Smooth muscle cell (in vitro differentiated cells): ENCODE data around the gene SECTM1. TPM values are rescaled to one million over a fixed set of nuclear protein-coding genes. Genes with fewer than 3 reads are reported as not detected.
A peak's percentile ranks its signal among the peaks of the same experiment; 100 is the strongest.

ENCODE experiments used
- DNase-seq: peaks from one replicate; lab custom pipeline; 2025; ENCODE audit not compliant: unreplicated experiment; lab: John Stamatoyannopoulos, UW
- H2AFZ ChIP-seq: fragments of 200-600 bp; sonication (generic); 2 replicates; pipeline ENCODE4 v1.6.0; 2016; ENCODE audit warnings: antibody characterized with exemption, low read depth, mild to moderate bottlenecking
- H3F3A ChIP-seq: fragments of 200-600 bp; sonication (generic); 2 replicates; pipeline ENCODE4 v1.6.0; 2017; ENCODE audit warnings: antibody characterized with exemption, low read depth
- H3K27ac ChIP-seq: fragments of 200-600 bp; sonication (generic); 2 replicates; pipeline ENCODE4 v1.5.1; 2016; ENCODE audit warnings: low read depth, mild to moderate bottlenecking
- H3K27me3 ChIP-seq: fragments of 200-600 bp; sonication (generic); 2 replicates; pipeline ENCODE4 v1.6.1; 2016; ENCODE audit warnings: low read depth, mild to moderate bottlenecking
- H3K36me3 ChIP-seq: fragments of 200-600 bp; sonication (generic); 2 replicates; pipeline ENCODE4 v1.5.1; 2016; ENCODE audit warnings: low read depth
- H3K4me1 ChIP-seq: fragments of 200-600 bp; sonication (generic); 2 replicates; pipeline ENCODE4 v1.5.1; 2016; ENCODE audit warnings: low read depth
- H3K4me2 ChIP-seq: fragments of 200-600 bp; sonication (generic); 2 replicates; pipeline ENCODE4 v1.6.0; 2016; ENCODE audit warnings: mild to moderate bottlenecking
- H3K4me3 ChIP-seq: fragments of 200-600 bp; sonication (generic); 2 replicates; pipeline ENCODE4 v1.5.1; 2016; ENCODE audit warnings: mild to moderate bottlenecking
- H3K79me2 ChIP-seq: fragments of 200-600 bp; sonication (generic); 2 replicates; pipeline ENCODE4 v1.6.0; 2016; ENCODE audit warnings: low read depth, mild to moderate bottlenecking
- H3K9ac ChIP-seq: fragments of 200-600 bp; sonication (generic); 2 replicates; pipeline ENCODE4 v1.6.0; 2016; ENCODE audit warnings: low read depth
- H3K9me3 ChIP-seq: fragments of 200-600 bp; sonication (generic); replicated peaks from 2 replicates; pipeline ENCODE4 v1.5.1; 2016; ENCODE audit warnings: low read depth
- H4K20me1 ChIP-seq: fragments of 200-600 bp; sonication (generic); 2 replicates; pipeline ENCODE4 v1.6.0; 2016; ENCODE audit warnings: low read depth
- WGBS: methylation state at CpG from one replicate; pipeline ENCODE4 v1.1.7; 2016; ENCODE audit warnings: low lambda C conversion rate; 5-methylcytosine and 5-hydroxymethylcytosine counted together
- polyA plus RNA-seq: library from polyadenylated mRNA; unstranded; fragments of >200 nt; fragmentation: Nextera tagmentation; extraction: Ambion mirVana; gene quantifications from 2 replicates; pipeline ENCODE4 v1.2.1, GENCODE V29; 2016
- total RNA-seq: library from RNA; depleted of rRNA; stranded (reverse); fragments of >200 nt; gene quantifications from 2 replicates; pipeline ENCODE4 v1.2.3, GENCODE V29; 2014
- TF ChIP-seq, protein P1 (sequence below): fragments of 200-600 bp; sonication (generic); IDR thresholded peaks from 2 replicates; pipeline ENCODE4 v1.5.1; 2017; ENCODE audit warnings: borderline replicate concordance, mild to moderate bottlenecking, antibody characterized with exemption; ENCODE audit not compliant: insufficient read depth, poor library complexity, severe bottlenecking

SECTM1 gene
- total and polyA plus RNA-seq, 2 experiments from 2014 or later = 0.49 TPM; not detected in 1

DNA sequence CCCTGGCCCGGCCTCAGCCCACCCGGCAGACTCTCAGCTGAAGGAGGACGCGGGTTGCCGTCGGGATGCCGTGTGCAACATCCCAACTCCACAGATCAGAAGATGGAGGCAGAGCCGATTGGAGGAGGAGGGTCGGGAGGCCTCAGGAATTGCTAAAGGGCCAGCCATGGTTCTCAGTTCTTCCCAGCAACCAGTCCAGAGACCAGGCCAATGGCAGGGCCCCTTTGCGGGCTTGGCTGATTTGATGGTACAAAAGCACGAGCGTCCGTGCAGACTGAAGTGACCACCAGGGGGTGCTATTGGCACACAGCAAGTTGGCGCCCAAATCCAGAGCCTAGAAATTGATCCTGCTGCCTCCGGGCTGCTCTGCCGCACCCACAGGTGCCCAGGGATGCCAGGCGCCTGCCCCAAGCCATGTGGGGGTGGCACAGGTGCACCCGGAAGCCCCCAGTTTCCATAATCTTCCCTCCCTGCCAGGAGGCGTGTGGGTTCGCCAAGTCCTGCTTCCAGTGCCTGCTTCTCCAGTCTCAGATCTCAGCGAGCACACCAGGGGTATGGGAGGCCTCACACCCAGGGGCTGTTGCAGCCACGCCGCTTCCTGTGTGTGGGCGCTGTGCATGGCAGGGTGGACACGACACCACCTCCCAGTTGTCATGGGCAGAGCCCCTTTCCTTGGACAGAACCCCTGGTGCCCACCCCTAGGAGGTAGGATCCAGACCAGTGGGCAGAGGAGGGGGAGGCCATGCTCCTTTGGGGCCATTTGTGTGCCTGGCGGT lies 18.3 kb upstream of the SECTM1 start:
- 45% methylated on average over 26 of the region's 26 CpGs for WGBS
- H3K27ac ChIP-seq = no peak overlapping the region

DNA sequence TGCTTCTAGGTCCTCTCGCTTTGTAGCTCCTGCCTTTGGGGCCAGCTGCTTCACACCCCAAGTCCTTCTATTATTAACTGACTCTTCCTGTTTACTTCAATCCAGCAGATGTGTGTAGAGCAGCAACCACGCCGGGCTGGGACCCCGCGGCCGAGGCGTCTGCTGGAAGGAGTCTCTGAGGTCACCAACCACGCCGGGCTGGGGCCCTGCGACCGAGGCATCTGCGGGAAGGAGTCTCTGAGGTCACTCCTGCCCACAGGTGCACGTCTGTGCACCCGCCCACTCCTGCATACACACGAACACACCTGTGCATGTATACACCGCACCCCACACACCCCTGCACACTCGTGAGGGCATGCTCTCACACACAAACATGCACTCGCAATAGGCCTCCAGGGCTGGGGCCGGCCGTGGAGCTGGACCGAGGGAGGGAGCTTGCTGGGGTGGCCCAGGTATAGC lies 17.7 kb upstream of the SECTM1 start:
- DNase-seq = no peak
- Histone ChIP-seq H3K27ac (no peak overlapping the region), H2AFZ (no peak overlapping the region), H3F3A (no peaks in the 10 kb centered on the region), H4K20me1 (no peaks in the 10 kb centered on the region), H3K9me3 (no peaks in the 10 kb centered on the region), H3K27me3 (no peaks in the 10 kb centered on the region), H3K4me3 (no peak overlapping the region), H3K9ac (no peak overlapping the region), H3K79me2 (no peaks in the 10 kb centered on the region), H3K36me3 (no peaks in the 10 kb centered on the region), H3K4me2 (no peak overlapping the region), H3K4me1 (no peaks in the 10 kb centered on the region)
- TF ChIP-seq, protein P1, sequence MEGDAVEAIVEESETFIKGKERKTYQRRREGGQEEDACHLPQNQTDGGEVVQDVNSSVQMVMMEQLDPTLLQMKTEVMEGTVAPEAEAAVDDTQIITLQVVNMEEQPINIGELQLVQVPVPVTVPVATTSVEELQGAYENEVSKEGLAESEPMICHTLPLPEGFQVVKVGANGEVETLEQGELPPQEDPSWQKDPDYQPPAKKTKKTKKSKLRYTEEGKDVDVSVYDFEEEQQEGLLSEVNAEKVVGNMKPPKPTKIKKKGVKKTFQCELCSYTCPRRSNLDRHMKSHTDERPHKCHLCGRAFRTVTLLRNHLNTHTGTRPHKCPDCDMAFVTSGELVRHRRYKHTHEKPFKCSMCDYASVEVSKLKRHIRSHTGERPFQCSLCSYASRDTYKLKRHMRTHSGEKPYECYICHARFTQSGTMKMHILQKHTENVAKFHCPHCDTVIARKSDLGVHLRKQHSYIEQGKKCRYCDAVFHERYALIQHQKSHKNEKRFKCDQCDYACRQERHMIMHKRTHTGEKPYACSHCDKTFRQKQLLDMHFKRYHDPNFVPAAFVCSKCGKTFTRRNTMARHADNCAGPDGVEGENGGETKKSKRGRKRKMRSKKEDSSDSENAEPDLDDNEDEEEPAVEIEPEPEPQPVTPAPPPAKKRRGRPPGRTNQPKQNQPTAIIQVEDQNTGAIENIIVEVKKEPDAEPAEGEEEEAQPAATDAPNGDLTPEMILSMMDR = no peak
- WGBS = 81% methylated on average over 21 of the region's 21 CpGs

More for the DNA sequence above, 18.3 kb upstream of the SECTM1 start:
- H3K36me3 ChIP-seq = no peaks in the 10 kb centered on the region
- no peaks in the 10 kb centered on the region for H3K79me2 ChIP-seq
- H3K27me3 ChIP-seq = no peaks in the 10 kb centered on the region
- H2AFZ ChIP-seq = no peak overlapping the region
- no peak overlapping the region for H3K9ac ChIP-seq
- H3K4me2 ChIP-seq = no peak overlapping the region
- peak; percentile 48 for DNase-seq
- TF ChIP-seq, protein P1 = peak; percentile 93
- no peaks in the 10 kb centered on the region for H3K9me3 ChIP-seq
- no peak overlapping the region for H3K4me3 ChIP-seq
- no peaks in the 10 kb centered on the region for H3F3A ChIP-seq
- H4K20me1 ChIP-seq = no peaks in the 10 kb centered on the region
- no peaks in the 10 kb centered on the region for H3K4me1 ChIP-seq

DNA sequence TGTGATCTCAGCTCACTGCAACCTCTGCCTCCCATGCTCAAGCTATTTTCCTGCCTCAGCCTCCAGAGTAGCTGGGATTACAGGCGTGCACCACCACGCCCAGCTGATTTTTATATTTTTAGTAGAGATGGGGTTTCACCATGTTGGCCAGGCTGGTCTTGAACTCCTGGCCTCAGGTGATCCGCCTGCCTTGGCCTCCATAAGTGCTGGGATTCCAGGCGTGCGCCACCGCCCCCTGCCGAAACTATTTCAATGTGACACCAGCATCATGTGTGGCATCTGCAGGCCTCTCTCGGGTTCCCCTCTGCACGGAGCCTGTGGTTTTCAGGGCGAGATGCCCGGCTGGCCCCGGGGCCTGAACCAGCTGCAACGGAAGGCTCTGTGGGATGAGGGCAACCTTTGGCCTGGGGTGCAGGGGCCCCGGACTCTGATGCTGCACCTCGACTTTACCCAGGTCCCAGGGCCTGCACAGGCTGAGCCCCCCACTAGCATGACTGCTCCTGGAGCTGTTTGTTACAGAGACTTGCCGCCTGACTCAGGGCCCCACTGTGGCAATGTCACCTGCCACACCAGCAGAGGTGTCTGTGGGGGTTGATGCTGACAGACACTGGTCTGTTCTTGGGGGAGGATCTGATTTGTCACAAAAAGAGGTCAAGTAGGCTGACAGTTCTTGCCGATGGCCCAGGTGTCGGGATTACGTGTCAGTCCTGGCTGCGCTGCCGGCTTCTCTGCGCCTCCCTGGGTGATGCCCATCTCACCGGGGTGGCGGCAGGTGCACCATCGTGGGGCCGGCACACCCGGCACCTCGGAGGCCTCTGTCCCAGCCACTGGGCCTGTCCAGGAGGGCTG lies 16.8 kb upstream of the SECTM1 start:
- H3K36me3 ChIP-seq = no peaks in the 10 kb centered on the region
- WGBS = 92% methylated on average over 28 of the region's 28 CpGs
- H3F3A ChIP-seq = no peaks in the 10 kb centered on the region
- no peak overlapping the region for H3K4me3 ChIP-seq
- no peaks in the 10 kb centered on the region for H3K79me2 ChIP-seq
- H3K27ac ChIP-seq = no peak overlapping the region
- no peaks in the 10 kb centered on the region for H3K9me3 ChIP-seq
- H3K9ac ChIP-seq = no peak overlapping the region
- H3K27me3 ChIP-seq = no peaks in the 10 kb centered on the region
- TF ChIP-seq, protein P1 = no peak
- no peaks in the 10 kb centered on the region for H4K20me1 ChIP-seq
- no peak overlapping the region for H3K4me2 ChIP-seq
- H3K4me1 ChIP-seq = no peaks in the 10 kb centered on the region
- no peak overlapping the region for H2AFZ ChIP-seq
- no peak for DNase-seq
